ENCODE results near the gene FRMD4A.
A peak's percentile ranks its signal among the peaks of the same experiment; 100 is the strongest.

The FRMD4A gene

GRCh38 chr10:13665516-13666262 lies 665.0 kb downstream of the FRMD4A start:
- no peak for DNase-seq (ENCODE audit: low read depth in 1 of 2, low spot score in 1 of 2)

- DNase-seq (ENCODE audit: low read depth in 1 of 2, low spot score in 1 of 2): no peak
Observed at GRCh38 chr10:13661256-13661655, 669.5 kb downstream of the FRMD4A start.

DNA sequence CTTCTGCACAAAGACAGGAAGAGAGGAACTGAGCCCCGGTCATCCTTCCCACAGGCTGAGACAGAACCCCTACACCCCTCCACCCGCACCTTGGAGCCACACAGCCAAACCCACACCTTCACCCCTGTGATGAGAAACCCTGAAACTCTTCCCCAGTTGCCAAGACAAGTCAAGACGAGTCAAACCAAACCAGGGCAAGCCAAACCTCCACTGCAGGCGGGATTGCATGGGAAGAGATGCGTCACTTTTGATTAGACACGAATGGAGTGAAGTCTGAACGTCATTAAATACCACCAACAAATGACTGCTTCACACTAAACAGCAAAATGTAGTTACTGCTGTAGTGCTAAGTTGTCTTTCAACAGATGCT lies 670.2 kb downstream of the FRMD4A start:
- no peak for DNase-seq (ENCODE audit: low read depth in 1 of 2, low spot score in 1 of 2)

DNA sequence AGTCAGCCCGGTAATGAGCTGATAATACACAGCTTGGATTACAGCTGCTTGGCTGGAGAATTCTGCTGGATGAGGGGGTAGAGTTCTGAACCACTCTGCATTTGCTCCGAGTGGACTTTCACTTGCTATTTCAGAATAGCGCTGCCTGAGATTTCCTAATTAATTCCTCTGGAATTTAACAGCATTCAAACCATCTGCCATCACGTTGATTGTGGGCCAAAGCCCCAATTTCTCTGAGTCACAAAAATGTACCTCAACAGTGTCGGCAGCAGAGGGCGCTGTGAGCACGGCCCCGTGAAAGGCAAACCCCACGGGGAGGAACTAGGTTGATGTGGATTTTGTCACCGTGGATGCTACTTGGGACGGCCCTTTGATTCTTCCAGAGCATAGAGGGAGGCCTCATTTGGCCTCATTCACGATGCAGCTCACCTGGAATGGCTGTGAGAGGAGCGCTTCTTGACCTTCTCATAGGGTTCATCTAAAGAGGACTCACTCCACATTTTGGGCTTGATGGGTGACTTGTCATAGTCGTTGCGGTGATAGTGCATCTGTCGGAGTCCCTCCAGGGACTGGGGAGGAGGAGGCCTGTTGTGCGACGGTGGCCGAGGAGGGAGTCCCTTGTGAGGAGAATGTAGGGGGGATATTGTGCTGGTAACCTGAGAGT lies 670.7 kb downstream of the FRMD4A start:
- DNase-seq (ENCODE audit: low read depth in 1 of 2, low spot score in 1 of 2): peak; percentile 38 to 48

DNA sequence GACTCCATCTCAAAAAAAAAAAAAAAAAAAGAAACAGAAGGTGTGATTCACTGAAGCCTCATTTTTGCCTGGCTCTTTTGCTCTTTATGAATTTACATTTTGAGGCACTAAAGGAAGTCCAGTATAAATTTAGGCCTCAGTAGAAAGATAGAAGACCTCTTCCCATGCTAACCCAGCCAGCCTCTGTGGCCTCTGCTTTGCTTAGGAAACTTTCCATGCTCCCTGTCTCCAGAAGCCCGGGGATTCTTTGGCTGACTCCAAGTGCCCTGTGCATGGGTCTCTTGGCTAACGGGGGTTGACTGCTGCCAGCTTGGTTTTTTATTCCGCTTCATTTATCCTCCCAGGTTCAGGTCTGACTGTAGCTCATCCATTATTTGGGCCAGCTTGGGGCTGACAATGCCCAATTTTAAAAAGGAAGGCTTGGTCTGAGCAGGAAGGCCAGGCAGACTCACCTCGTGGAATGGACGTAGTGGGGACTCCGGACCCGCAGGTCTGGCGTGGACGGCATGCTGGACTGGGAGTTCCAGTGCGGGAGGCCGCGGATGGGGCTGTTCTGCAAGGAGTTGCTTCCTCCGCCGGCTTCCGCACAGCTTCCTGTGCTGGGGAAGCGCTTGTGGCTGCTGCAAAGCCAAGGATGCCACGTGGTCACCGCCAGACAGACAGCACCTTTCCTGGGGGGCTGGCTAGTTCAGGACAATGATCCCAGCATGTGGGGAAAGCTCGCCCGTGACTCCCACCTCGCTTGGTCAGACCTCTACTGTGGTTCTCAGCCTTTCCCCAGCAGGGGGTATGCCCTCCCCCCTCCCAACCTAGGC lies 671.6 kb downstream of the FRMD4A start:
- DNase-seq (ENCODE audit: low read depth in 1 of 2, low spot score in 1 of 2): no peak

GRCh38 chr10:13658264-13658663 lies 672.5 kb downstream of the FRMD4A start:
- no peak for DNase-seq (ENCODE audit: low read depth in 1 of 2, low spot score in 1 of 2)

- DNase-seq (ENCODE audit: low read depth in 1 of 2, low spot score in 1 of 2): no peak
Observed at GRCh38 chr10:13657101-13657680, 673.5 kb downstream of the FRMD4A start.

- no peak for DNase-seq (ENCODE audit: low read depth in 1 of 2, low spot score in 1 of 2)
Observed at GRCh38 chr10:13656337-13657100, 674.2 kb downstream of the FRMD4A start.

- no peak for DNase-seq (ENCODE audit: low read depth in 1 of 2, low spot score in 1 of 2)
Observed at GRCh38 chr10:13654846-13655245, 675.9 kb downstream of the FRMD4A start.

GRCh38 chr10:13654118-13654830 lies 676.5 kb downstream of the FRMD4A start:
- no peak for DNase-seq (ENCODE audit: low read depth in 1 of 2, low spot score in 1 of 2)

GRCh38 chr10:13652860-13653259 lies 677.9 kb downstream of the FRMD4A start:
- DNase-seq (ENCODE audit: low read depth in 1 of 2, low spot score in 1 of 2): no peak

DNA sequence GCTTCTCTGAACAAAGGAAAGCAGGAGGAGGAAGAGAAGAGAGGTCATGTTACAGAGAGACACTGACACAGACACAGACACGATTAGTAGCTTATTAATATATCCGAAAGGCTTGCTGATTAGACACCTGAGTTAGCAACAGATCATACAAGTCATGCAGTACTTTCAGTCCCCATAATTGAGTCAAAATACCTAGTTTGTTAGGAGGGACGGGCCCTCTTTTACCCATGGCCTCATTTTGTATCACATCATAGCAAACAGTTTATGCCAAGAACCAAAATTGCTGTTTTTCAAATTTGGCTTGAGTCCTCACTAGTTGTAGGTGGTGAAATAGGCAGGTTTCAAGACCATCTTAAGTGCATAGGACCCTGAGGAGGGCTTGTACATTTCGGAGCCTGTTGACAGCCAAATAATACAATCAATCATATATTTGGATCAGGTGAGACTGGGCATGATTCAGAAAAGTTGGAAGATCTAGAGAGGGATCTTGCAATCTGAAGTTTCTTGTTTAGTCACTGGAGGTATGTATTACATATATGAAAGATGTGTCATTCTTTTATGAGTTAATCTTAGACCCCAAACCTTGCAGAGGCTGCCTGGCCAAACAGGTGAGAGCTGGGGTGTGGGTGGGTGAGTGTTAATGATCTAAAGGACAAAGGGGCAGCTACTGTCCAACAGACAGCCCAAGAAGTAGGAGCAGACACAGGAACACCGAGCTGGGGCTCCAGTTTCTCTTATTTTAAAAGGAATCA lies 678.6 kb downstream of the FRMD4A start:
- no peak for DNase-seq (ENCODE audit: low read depth in 1 of 2, low spot score in 1 of 2)

DNA sequence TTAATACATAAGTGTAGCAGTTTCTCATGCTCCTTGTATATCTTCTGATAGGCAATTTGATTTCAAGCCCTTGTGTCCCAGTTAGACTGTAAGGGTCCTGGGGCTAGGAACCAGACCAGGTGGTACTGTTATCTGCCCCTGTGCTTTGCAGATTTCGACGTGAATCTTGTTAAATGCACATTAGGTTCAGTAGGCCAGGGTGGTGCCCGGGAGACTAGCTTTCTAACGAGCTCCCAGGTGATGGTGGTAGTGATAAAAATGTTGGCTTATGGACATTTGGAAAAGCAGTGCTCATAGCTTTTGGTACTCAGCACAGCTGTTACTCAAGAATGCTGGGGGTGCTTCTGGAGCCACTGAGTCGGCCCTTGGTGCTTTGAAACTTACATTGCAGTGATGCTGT lies 679.8 kb downstream of the FRMD4A start:
- no peak for DNase-seq (ENCODE audit: low read depth in 1 of 2, low spot score in 1 of 2)

DNA sequence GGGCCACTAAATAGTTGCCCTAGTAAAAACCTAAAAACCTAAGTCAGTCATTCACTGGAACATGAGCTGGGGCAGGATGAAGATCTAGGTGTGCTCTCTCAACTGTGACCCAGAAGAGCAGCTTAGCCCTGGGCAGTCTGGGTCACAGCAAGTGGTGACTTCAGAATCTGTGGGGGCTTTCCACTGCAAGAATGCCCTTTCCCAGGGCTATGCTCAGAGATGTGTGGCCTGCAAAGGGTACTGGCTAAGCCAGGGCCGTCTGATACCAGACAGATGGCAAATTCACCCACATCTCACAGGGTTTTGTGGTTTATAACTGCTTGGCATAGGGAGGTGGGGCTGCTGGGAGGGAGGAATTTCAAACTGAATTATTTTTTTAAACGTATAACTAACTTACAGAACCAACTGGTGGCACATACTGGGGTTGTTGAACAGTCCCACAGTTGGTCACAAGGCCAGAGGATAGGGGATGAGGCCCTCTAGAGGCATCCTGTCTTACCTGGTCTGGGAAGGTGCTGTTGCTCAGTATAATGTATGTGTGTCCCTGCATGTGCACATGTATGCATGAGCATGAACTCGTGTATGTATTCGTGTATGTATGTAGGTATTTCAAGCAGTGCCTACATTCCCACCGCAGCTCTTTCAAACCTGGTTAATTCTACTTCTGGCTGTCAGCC lies 680.7 kb downstream of the FRMD4A start:
- no peak for DNase-seq (ENCODE audit: low read depth in 1 of 2, low spot score in 1 of 2)

DNA sequence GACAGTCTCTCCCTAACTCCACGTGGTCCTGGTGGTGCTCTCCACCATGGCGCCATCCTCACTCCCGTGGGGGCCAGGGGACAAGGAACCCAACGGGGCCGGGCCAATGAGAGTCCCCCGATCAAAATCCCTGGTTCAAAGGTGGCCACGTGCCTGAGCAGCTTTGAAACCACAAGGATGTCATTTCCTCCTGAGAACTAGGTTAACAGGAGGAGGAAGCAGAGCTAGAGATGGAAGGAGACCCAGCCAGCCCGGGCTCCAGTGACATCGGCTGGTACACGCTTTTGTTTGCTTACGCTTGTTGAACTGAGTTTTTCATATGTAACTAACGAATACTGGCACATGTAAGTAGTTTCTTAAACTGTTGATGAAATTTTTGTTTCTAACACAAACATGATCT lies 682.3 kb downstream of the FRMD4A start:
- DNase-seq (ENCODE audit: low read depth in 1 of 2, low spot score in 1 of 2): no peak

- no peak for DNase-seq (ENCODE audit: low read depth in 1 of 2, low spot score in 1 of 2)
Observed at GRCh38 chr10:13644866-13645265, 685.9 kb downstream of the FRMD4A start.

- no peak for DNase-seq (ENCODE audit: low read depth in 1 of 2, low spot score in 1 of 2)
Observed at GRCh38 chr10:13643016-13643415, 687.7 kb downstream of the FRMD4A start.

- no peak for DNase-seq (ENCODE audit: low read depth in 1 of 2, low spot score in 1 of 2)
Observed at GRCh38 chr10:13642293-13642692, 688.4 kb downstream of the FRMD4A start.

DNA sequence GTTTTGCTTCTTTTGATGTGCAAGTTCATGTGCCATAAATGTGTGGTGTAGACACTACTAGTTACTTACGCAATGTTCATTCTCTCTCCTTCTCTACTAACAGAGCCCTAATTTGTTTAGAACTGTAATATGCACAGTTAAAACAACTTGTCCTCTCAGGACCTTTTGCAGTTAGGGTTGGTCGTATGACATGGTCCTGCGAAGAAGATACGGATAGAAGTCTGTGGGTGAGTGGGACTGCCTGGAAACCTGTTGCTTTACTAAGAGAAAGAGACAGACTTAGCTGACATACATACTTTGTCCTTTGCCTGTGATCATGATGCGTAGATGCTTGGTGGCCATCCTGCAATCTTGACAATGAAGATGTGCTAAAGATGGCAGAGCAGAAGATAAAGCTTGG lies 692.8 kb downstream of the FRMD4A start:
- DNase-seq (ENCODE audit: low read depth in 1 of 2, low spot score in 1 of 2): no peak

All from activated T-helper 1 cell treated with anti-CD3 and anti-CD28 coated beads, Interleukin-2, amount 50 U/mL, for 16 hours (primary cell).